Panc1 (cell line): ENCODE measurements around the gene PRKCA. TPM values are rescaled to one million over a fixed set of nuclear protein-coding genes. Genes with fewer than 3 reads are reported as not detected.

ENCODE experiments used
- ATAC-seq: fragments of 200-7000 bp; cut with Tn5 transposase; 2 replicates; pipeline ENCODE4 v1.9.1; 2020; ENCODE audit warnings: mild to moderate bottlenecking, moderate library complexity
- BruUV-seq: library from RNA; stranded (reverse); fragments of 400-500 nt; replicated peaks from 2 replicates; lab custom pipeline; 2021; lab: Mats Ljungman, UMichigan
- CTCF ChIA-PET: fragments of 300-600 bp; sonication (Branson Sonifier 250); formaldehyde crosslinking; loops from one replicate; lab custom pipeline; 2022; ENCODE audit warnings: antibody characterized with exemption; lab: Charles Lee
- POLR2A ChIA-PET: fragments of 300-600 bp; sonication (Branson Sonifier 250); formaldehyde crosslinking; loops from one replicate; lab custom pipeline; 2022; ENCODE audit warnings: antibody characterized with exemption; lab: Charles Lee
- DNase-seq: peaks from one replicate; pipeline ENCODE4 v3.0.0-alpha.2; 2010; ENCODE audit warnings: low read depth, low spot score
- H3K27ac ChIP-seq: 2 replicates; pipeline ENCODE4 v1.5.1; 2011; ENCODE audit warnings: mild to moderate bottlenecking, low read length, inconsistent platforms
- H3K27me3 ChIP-seq: fragments of 200-500 bp; sonication (Bioruptor generic); 2 replicates; pipeline ENCODE4 v1.6.0; 2014; ENCODE audit warnings: low read length, inconsistent platforms; ENCODE audit not compliant: control insufficient read depth, insufficient read depth
- H3K36me3 ChIP-seq: fragments of 200-500 bp; sonication (Bioruptor generic); 2 replicates; pipeline ENCODE4 v1.5.1; 2014; ENCODE audit warnings: inconsistent platforms, mild to moderate bottlenecking, low read length, moderate library complexity; ENCODE audit not compliant: control insufficient read depth, insufficient read depth
- H3K4me1 ChIP-seq: 2 replicates; pipeline ENCODE4 v1.5.1; 2011; ENCODE audit warnings: inconsistent platforms, mild to moderate bottlenecking, low read length, moderate library complexity; ENCODE audit not compliant: control insufficient read depth, insufficient read depth
- H3K4me3 ChIP-seq, 2 experiments: 2 replicates each; pipeline ENCODE4 v1.5.1; 2011 to 2012; ENCODE audit warnings: low read depth in 2 of 2, low read length in 2 of 2, mild to moderate bottlenecking in 2 of 2, inconsistent platforms in 1 of 2, moderate library complexity in 1 of 2
- H3K9me3 ChIP-seq: fragments of 200-500 bp; sonication (Bioruptor generic); 2 replicates; pipeline ENCODE4 v1.5.1; 2014; ENCODE audit warnings: low read depth, mild to moderate bottlenecking, inconsistent platforms, low read length, moderate library complexity; ENCODE audit not compliant: control insufficient read depth, insufficient read depth
- POLR2AphosphoS5 ChIP-seq: IDR thresholded peaks from 2 replicates; pipeline ENCODE4 v1.6.1; 2012; ENCODE audit warnings: mild to moderate bottlenecking, low read depth, low read length, moderate library complexity
- SIN3A ChIP-seq: IDR thresholded peaks from 2 replicates; pipeline ENCODE4 v1.6.1; 2012; ENCODE audit warnings: low read depth, mild to moderate bottlenecking, low read length, moderate library complexity, borderline replicate concordance; ENCODE audit not compliant: insufficient read depth
- TCF7L2 ChIP-seq: IDR thresholded peaks from 2 replicates; pipeline ENCODE4 v1.6.1; 2011; ENCODE audit warnings: mild to moderate bottlenecking, low read depth, low read length, inconsistent platforms
- in situ Hi-C: cut with HindIII; loops from 2 replicates; pipeline ENCODE4 v1.10.0; 2016; ENCODE audit warnings: low sequenced_read_pairs, low pct_unique_long_range_greater_than_20kb
- intact Hi-C: fragments of 100-400 bp; cut with micrococcal nuclease; formaldehyde crosslinking; loops from one replicate; pipeline ENCODE4 v1.10.0; 2022; ENCODE audit not compliant: unreplicated experiment
- total RNA-seq: library from RNA; stranded (reverse); gene quantifications from one replicate; pipeline ENCODE4 v1.2.1, GENCODE V29; 2021; ENCODE audit not compliant: unreplicated experiment
- TF ChIP-seq, protein P1 (sequence below): fragments of 450-650 bp; IDR thresholded peaks from 2 replicates; pipeline ENCODE4 v1.5.1; 2017; ENCODE audit warnings: mild to moderate bottlenecking
- TF ChIP-seq, protein P2 (sequence below), 2 experiments: IDR thresholded peaks; 2 replicates each; pipeline ENCODE4 v1.6.1; 2011 to 2012; ENCODE audit warnings: low read depth in 2 of 2, control low read depth in 1 of 2, low read length in 1 of 2, mild to moderate bottlenecking in 1 of 2, moderate library complexity in 1 of 2; ENCODE audit not compliant: insufficient read depth in 1 of 2

PRKCA gene
- total RNA-seq, 1 experiment from 2014 or later: 53.0 TPM

DNA sequence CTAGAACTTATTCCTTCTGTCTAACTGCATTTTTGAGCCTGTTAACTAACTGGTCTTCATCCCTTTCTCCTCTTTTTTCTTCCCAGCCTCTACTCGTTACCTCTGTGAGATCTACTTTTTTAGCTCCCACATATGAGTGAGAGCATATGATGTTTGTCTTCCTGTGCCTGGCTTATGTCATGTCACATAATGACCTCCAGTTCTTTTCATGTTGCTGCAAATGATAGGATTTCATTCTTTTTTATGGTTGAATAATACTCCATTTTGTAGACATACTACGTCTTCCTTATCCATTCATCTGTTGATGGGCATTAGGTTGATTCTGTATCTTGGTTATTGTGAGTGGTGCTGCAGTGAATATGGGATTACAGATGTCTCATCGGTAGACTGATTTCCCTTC is 184.7 kb downstream of the PRKCA start:
- ATAC-seq (no peak), DNase-seq (no peak)
- TF ChIP-seq SIN3A (no peak), POLR2AphosphoS5 (no peak), TCF7L2 (no peak)
- TF ChIP-seq, protein P1, sequence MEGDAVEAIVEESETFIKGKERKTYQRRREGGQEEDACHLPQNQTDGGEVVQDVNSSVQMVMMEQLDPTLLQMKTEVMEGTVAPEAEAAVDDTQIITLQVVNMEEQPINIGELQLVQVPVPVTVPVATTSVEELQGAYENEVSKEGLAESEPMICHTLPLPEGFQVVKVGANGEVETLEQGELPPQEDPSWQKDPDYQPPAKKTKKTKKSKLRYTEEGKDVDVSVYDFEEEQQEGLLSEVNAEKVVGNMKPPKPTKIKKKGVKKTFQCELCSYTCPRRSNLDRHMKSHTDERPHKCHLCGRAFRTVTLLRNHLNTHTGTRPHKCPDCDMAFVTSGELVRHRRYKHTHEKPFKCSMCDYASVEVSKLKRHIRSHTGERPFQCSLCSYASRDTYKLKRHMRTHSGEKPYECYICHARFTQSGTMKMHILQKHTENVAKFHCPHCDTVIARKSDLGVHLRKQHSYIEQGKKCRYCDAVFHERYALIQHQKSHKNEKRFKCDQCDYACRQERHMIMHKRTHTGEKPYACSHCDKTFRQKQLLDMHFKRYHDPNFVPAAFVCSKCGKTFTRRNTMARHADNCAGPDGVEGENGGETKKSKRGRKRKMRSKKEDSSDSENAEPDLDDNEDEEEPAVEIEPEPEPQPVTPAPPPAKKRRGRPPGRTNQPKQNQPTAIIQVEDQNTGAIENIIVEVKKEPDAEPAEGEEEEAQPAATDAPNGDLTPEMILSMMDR: no peak
- TF ChIP-seq, protein P2, sequence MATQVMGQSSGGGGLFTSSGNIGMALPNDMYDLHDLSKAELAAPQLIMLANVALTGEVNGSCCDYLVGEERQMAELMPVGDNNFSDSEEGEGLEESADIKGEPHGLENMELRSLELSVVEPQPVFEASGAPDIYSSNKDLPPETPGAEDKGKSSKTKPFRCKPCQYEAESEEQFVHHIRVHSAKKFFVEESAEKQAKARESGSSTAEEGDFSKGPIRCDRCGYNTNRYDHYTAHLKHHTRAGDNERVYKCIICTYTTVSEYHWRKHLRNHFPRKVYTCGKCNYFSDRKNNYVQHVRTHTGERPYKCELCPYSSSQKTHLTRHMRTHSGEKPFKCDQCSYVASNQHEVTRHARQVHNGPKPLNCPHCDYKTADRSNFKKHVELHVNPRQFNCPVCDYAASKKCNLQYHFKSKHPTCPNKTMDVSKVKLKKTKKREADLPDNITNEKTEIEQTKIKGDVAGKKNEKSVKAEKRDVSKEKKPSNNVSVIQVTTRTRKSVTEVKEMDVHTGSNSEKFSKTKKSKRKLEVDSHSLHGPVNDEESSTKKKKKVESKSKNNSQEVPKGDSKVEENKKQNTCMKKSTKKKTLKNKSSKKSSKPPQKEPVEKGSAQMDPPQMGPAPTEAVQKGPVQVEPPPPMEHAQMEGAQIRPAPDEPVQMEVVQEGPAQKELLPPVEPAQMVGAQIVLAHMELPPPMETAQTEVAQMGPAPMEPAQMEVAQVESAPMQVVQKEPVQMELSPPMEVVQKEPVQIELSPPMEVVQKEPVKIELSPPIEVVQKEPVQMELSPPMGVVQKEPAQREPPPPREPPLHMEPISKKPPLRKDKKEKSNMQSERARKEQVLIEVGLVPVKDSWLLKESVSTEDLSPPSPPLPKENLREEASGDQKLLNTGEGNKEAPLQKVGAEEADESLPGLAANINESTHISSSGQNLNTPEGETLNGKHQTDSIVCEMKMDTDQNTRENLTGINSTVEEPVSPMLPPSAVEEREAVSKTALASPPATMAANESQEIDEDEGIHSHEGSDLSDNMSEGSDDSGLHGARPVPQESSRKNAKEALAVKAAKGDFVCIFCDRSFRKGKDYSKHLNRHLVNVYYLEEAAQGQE (IDR thresholded peaks at IDR 0.05; ENCODE audit: insufficient read depth in 1 of 2, low read depth in 2 of 2, low read length in 1 of 2): no peak
- Histone ChIP-seq H3K9me3 (no peaks in the 10 kb centered on the region), H3K4me1 (peaks cover 5% of the 10 kb centered on the region; the same call in 1 of the 2 replicates), H3K27me3 (no peaks in the 10 kb centered on the region), H3K36me3 (no peaks in the 10 kb centered on the region; the same call in 1 of the 2 replicates), H3K4me3 (no peak overlapping the region), H3K27ac (no peak overlapping the region)
- ChIA-PET CTCF (no interaction called here), POLR2A (interaction anchor here (0.6 kb wide), 1 partner anchor 72 kb away, joined by 4 read pairs; no protein-coding TSS in a partner anchor)
- in situ Hi-C loops: no loop called here
- no TSS peak for BruUV-seq
- intact Hi-C loops: no loop called here

DNA sequence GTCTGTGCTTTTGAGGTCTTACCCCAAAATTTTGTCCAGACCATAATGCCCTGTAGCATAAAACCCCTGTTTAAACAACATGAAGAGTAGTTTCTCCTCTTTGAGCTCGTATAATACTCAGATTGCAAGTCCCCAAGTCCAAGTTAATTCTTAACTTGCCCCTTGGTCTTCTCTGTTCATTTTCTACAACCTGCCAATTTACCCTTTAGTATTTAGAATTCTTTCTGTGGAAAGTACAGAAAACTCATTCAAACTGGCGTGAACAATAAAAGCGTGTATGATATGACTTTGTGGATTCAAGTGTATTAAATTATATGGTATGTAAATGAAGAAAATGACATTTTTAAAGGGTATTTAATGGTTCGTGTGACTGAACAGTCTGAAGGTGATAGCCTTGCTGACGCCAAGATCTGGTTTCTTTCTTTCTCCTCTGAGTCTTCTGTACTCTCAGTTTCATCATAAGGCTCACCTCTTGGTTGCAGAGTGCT is 185.6 kb downstream of the PRKCA start:
- H3K27me3 ChIP-seq: no peaks in the 10 kb centered on the region
- DNase-seq: no peak
- H3K27ac ChIP-seq: no peak overlapping the region
- TF ChIP-seq TCF7L2 (no peak), SIN3A (no peak), POLR2AphosphoS5 (no peak)
- TF ChIP-seq, protein P2 (IDR thresholded peaks at IDR 0.05; ENCODE audit: insufficient read depth in 1 of 2, low read depth in 2 of 2, low read length in 1 of 2): no peak
- TF ChIP-seq, protein P1: no peak
- ChIA-PET CTCF (no interaction called here), POLR2A (no interaction called here)
- H3K9me3 ChIP-seq: no peaks in the 10 kb centered on the region
- no TSS peak for BruUV-seq
- in situ Hi-C loops (no loop called here), intact Hi-C loops (no loop called here)
- ATAC-seq: no peak
- H3K36me3 ChIP-seq: no peaks in the 10 kb centered on the region; the same call in 1 of the 2 replicates
- H3K4me3 ChIP-seq: no peak overlapping the region
- peaks cover 9% of the 10 kb centered on the region for H3K4me1 ChIP-seq
